M059J (cell line): ENCODE data around the gene C2orf78. TPM values are rescaled to one million over a fixed set of nuclear protein-coding genes. Genes with fewer than 3 reads are reported as not detected.
"Not testable (repeated sequence)": the region's sequence is repeated elsewhere in the genome, so short reads cannot be mapped to it uniquely, and the experiment has no call there.

Experiments used
- DNase-seq: peaks from one replicate; pipeline ENCODE4 v3.0.0-alpha.2; 2012; ENCODE audit warnings: low read depth
- total RNA-seq: library from RNA; depleted of rRNA; stranded (reverse); fragments of >200 nt; shearing (Covaris generic); gene quantifications from 2 replicates; pipeline ENCODE4 v1.2.3, GENCODE V29; 2014; rRNA removed

C2orf78 gene
- not detected in 2 replicates for total RNA-seq

DNA sequence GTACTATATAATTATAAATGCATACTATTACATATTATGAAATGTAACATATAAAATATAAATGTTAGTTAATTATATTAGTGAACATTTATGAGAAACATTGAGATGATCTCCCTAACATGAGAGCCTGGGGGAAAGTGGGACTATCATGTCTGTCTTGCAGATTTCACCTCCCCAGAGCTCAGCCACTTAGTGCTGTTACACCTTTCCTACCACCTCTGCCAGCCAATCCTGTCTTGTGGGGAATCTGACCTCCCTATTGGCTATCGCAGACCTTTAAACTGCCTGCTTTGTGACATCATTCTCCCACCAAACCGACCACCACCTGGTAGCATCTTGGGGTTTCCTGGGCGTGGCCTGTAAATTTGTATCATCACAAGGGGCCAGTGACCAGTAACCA is at the start of gene C2orf78:
C2orf78 (plus strand) TSS at position 301 of the 400 bp plus-strand sequence. CDS start 127 bp downstream, outside the sequence.
- not testable (repeated sequence) for DNase-seq

GRCh38 chr2:73736378-73736777 is 47.6 kb upstream of the C2orf78 start:
- no peak for DNase-seq

- peak; percentile 98 for DNase-seq
Measured at GRCh38 chr2:73736855-73737779, 46.9 kb upstream of the C2orf78 start, which contains the start of gene TPRKB. Gene TPRKB (minus strand): TSS chr2:73737345. CDS start chr2:73734569, 2,776 bp downstream.

GRCh38 chr2:73739101-73739500 is 44.9 kb upstream of the C2orf78 start:
- DNase-seq = no peak

DNA sequence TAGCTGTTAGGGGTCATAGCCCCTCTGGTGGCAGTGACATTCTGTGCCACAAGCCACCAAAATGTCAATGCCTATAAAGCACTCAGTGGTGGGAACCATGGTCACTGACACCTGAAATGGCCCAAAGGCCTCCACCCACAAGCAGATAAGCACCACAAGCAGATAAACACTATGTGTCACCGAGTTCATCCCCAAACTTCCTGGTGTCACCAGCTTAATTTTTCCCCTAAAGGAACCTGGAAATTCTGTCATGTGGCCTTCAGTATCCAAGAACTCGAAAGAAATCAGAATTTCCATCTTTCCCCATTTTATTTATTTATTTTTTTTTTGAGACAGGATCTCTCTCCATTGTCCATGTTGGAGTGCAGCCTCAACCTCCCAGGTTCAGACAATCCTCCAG is 43.2 kb upstream of the C2orf78 start:
- DNase-seq = no peak

GRCh38 chr2:73746015-73746876 is 37.7 kb upstream of the C2orf78 start:
- no peak for DNase-seq

- no peak for DNase-seq
Measured at GRCh38 chr2:73746877-73747208, 37.1 kb upstream of the C2orf78 start.

GRCh38 chr2:73749314-73749713 is 34.7 kb upstream of the C2orf78 start:
- no peak for DNase-seq

DNA sequence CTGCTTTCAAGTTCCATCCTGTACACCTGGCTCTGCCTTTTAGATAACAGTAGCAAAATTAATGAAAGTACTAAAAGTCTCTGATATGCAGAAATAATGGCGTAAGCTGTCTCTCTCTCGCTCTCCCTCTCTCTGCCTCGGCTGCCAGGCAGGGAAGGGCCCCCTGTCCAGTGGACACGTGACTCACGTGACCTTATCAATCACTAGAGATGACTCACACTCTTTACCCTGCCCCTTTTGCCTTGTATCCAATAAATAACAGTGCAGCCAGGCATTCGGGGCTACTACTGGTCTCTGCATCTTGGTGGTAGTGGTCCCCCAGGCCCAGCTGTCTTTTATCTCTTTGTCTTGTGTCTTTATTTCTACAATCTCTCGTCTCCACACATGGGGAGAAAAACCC is 29.7 kb upstream of the C2orf78 start:
- DNase-seq = not testable (repeated sequence)

- no peak for DNase-seq
Measured at GRCh38 chr2:73759285-73759764, 24.7 kb upstream of the C2orf78 start.

GRCh38 chr2:73759904-73760303 is 24.1 kb upstream of the C2orf78 start:
- no peak for DNase-seq

- DNase-seq = peak; percentile 29
Measured at GRCh38 chr2:73762571-73762970, 21.4 kb upstream of the C2orf78 start.

- DNase-seq = no peak
Measured at GRCh38 chr2:73764945-73765344, 19.0 kb upstream of the C2orf78 start.

DNA sequence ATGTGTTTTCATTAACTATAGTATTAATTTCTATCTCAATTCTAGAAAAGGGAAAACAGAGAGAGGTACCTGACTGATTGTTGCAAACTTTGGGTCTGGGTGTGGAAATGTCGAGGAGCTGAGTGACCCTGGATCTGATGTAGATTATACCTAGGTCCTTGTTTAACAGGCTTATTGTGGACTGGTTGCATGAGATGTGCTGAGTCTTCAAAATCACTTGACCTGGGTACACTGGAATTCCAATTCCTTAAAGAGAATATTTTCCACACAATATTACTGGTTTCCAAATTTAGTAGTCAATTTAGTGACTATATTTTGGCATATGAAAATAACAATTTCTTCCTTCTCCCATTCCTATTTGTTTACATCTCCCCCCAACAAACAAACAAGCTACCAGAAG is 17.6 kb upstream of the C2orf78 start:
- DNase-seq = no peak

- no peak for DNase-seq
Measured at GRCh38 chr2:73766994-73767393, 17.0 kb upstream of the C2orf78 start.

DNA sequence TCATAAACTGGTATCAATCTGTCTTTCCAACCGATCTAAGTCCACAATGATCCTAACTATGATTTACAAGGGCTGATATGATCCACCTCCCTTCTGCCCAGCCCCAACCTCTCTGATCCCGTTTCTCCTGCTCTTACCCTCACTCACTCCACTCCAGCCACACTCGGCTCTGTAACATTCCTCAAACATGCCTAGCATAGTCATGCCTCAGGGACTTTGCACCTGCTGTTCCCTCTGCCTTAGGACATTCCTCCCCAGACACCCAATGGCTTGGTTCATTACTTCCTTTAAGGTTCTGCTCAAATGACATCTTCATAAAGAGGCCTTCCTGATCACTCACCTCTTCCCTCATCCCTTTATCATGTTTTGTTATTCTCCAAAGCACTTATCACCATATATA is 13.3 kb upstream of the C2orf78 start:
- no peak for DNase-seq

DNA sequence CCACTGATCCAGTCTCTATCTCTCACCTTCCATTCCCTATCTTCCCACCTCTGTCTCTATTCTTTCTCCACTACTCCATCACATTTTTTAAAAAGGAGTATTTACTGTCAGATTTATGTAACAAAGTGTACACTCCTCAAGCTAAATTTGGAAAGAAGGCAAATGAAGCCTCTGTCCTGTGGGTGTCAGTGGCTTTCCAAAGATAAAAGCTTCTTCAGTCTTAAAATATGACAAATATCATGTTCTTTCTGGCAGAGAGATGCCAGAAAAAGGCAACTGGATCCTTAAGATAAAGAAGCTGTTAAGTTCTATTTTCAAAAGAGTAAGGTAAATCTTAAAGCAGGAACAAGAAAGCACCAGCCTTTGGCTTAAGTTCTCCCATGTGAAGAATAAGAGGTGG is 11.2 kb upstream of the C2orf78 start:
- no peak for DNase-seq

- no peak for DNase-seq
Measured at GRCh38 chr2:73776381-73776780, 7.6 kb upstream of the C2orf78 start.

DNA sequence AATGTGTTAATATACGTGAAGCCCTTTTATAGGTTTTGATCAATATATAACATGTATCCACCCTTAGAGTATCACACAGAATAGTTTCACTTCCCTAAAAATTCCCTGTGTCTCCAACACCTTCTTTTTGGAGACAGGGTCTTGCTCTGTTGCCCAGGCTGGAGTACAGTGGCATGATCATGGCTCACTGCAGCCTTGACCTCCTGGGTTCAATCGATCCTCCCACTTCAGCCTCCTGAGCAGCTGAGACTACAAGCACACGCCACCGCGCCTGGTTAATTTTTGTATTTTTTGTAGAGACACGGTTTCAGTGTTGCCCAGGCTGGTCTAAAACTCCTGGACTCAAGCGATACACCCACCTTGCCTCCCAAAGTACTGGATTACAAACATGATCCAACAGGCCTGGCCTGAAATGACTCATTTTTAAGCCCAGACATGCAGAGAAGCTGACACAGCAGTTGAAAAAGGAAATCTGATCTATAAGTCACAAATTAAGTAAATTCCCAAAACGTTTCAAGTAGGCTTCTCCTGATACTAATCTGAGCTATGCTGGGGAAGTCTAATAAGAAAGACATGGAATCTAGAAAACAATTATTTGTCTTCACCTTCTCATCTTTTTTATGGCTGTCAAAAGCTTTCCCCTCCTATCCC is 7.0 kb upstream of the C2orf78 start:
- DNase-seq = peak; percentile 12

GRCh38 chr2:73778867-73779466 is 5.0 kb upstream of the C2orf78 start:
- DNase-seq = not testable (repeated sequence)

DNA sequence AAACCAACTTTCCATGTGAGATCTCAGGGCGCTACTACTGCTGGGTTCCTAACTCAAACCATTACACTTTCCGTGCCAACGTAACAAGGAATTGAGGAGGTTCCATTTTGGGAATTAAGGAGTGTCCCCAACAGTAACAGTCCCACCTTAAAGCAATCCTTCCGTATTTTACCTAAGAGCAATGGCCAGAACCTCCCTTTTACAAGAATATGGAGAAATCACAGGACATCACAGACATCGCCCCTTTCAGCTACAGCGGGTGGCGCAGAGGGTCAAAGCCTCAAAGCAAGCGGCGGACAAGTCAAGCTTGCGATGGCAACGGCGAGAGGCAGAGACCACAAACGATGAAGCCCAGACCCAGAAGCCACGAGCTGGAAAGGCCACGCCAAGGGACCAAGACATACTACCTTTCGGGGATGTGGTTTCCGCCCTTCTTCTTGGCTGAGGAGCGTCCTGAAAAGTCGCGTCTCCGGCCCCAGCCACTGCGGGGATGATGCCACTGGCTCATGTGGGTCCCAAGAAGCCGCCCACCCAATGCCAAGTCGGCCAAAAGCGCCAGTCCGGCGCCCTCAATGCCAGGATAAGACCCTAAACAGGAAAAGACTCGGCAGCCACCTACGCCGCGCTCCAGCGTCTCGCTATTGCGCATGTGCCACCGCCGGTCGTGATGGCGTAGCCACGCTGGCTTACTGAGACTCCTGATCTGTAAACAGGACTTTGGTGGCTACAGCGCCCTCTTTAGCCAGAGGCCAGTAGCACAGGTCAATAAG is 4.3 kb upstream of the C2orf78 start, which contains the start of gene DUSP11:
DUSP11 (minus strand) TSS at position 637 of the 770 bp plus-strand sequence; CDS start at position 508, 129 bp downstream.
- peak; percentile 90 for DNase-seq
